ENCODE measurements around the gene CDX2.

CDX2 gene

DNA sequence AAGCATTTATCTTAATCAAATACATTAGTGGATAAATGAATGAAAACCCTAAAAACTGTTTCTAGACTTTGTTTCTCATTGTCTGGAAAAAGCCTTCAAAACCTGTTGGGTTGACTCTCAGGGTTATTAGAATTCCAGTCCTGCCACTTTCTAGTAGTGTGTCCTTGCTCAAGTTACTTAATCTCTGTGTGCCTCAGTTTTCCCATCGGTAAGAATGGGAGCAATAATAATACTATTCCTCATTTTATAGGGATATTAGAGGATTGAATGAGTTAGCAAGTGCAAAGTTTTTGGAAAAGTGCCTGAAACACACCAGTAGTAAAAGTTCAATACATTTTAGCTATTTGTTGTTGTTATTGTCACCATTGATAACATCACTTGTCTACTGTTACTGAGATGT lies 16.5 kb upstream of the CDX2 start:
- no peak overlapping the region for H3K27ac Mint-ChIP-seq
- peaks cover 43% of the 10 kb centered on the region for H3K27me3 Mint-ChIP-seq
- no peaks in the 10 kb centered on the region for H3K36me3 Mint-ChIP-seq (ENCODE audit: low read depth)
- no peaks in the 10 kb centered on the region for H3K4me1 Mint-ChIP-seq (ENCODE audit: low read depth)
- H3K9me3 Mint-ChIP-seq, result no peaks in the 10 kb centered on the region
- no peak overlapping the region for H3K4me3 Mint-ChIP-seq

- no peak overlapping the region for H3K27ac Mint-ChIP-seq
- H3K9me3 Mint-ChIP-seq, result no peaks in the 10 kb centered on the region
- H3K27me3 Mint-ChIP-seq, result peaks cover 63% of the 10 kb centered on the region
- H3K36me3 Mint-ChIP-seq (ENCODE audit: low read depth), result no peaks in the 10 kb centered on the region
- H3K4me3 Mint-ChIP-seq, result no peak overlapping the region
- peaks cover 14% of the 10 kb centered on the region for H3K4me1 Mint-ChIP-seq (ENCODE audit: low read depth)
These were observed 13.2 kb upstream of the CDX2 start for GRCh38 chr13:27982361-27982760.

GRCh38 chr13:27981006-27981708 lies 12.0 kb upstream of the CDX2 start:
- no peak overlapping the region for H3K4me3 Mint-ChIP-seq
- H3K27me3 Mint-ChIP-seq, result peaks cover 70% of the 10 kb centered on the region
- no peaks in the 10 kb centered on the region for H3K36me3 Mint-ChIP-seq (ENCODE audit: low read depth)
- H3K9me3 Mint-ChIP-seq, result no peaks in the 10 kb centered on the region
- peaks cover 15% of the 10 kb centered on the region for H3K4me1 Mint-ChIP-seq (ENCODE audit: low read depth)
- H3K27ac Mint-ChIP-seq, result no peak overlapping the region

DNA sequence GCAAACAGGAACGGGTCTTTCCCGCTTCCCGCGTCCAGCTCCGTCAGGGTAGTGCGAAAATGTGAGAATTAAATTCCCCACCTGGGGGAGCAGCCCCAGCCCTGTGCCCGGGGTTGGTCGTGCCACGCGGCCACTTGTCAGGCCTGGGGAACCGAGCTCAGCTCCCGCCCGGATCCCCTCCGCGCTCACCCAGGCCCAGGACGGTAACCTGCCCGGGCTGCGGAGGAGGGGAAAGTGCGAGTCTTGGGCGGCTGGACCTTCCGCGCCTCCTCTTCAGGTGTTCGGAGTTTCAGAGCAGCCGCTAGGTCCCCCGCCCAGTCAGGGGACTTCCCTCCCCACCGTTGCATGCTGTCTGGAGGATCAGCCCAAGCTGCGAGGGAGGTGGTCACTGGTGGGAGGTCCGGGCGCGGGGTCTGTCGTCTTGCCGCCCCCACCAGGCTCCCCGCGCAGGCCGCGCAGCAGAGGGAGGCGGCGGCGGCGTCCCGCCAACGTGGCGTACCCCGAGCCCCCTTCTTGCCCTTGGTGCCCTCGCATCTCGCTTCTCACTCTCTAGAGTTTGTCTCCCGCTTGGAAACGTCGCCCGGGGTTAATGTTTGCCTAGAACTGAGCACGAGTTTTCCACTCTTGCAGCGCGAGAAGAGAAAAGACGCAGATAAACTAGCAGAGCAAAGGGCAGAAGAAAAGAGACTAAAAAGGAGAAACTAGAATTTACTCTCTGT lies 11.3 kb upstream of the CDX2 start:
- H3K9me3 Mint-ChIP-seq, result no peaks in the 10 kb centered on the region
- H3K27ac Mint-ChIP-seq, result no peak overlapping the region
- peaks cover 77% of the 10 kb centered on the region for H3K27me3 Mint-ChIP-seq
- H3K36me3 Mint-ChIP-seq (ENCODE audit: low read depth), result no peaks in the 10 kb centered on the region
- peaks cover 19% of the 10 kb centered on the region for H3K4me1 Mint-ChIP-seq (ENCODE audit: low read depth)
- peak overlapping the region; percentile 5 for H3K4me3 Mint-ChIP-seq

DNA sequence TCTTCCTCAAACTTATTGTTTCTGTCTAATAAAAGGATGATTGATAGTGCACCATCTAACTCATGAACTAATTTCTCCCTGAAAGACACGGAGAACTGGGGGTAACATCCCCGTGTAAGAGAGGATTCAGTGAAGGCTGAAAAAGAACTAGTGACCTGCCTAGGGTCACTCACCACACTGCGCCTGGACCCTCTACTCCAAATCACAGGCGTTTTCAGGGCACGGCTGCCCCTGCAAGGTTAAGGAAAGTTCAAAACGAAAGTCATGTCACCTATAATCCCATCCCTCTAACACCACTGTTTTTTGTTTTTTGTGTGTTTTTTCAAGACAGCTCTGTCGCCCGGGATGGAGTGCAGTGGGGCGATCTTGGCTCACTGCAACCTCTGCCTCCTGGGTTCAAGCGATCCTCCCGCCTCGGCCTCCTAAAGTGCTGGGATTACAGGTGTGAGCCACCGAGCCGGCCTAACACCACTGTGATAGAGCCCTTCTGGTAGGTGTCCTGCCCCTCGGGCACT lies 10.7 kb upstream of the CDX2 start:
- Mint-ChIP-seq H3K27me3 (peaks cover 83% of the 10 kb centered on the region), H3K4me3 (peak overlapping the region; percentile 5), H3K4me1 (ENCODE audit: low read depth) (peaks cover 23% of the 10 kb centered on the region), H3K9me3 (no peaks in the 10 kb centered on the region), H3K27ac (no peak overlapping the region), H3K36me3 (ENCODE audit: low read depth) (no peaks in the 10 kb centered on the region)

DNA sequence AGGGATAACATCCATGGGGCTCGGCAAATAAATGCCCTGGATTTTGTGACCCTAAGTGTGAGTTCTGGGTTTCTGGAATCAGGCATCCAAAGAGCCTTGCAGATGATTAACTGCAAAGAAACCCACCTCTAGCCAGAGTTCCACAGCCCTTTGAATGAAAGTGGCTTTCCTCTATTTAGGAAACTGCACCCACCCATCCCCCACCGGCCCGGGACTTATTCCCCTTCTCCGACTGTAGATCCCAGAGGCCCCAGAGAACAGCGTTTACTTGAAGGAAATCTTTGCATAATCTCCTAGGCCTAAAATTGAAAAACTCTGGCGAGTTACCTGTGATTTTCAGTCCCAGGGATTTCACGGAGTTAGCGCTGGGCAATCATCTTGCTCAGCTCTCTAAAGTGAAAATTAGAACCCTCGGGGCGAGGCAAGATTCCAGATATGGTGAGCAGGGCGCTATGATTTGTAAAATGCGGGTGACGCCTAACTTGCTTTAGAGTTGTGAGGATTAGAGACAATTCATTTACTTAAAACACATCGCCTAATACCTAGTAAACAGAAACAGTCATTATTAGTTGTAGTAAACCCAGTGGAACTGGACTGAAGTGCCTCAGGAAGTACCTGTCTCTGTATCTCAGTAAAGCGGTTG lies 10.0 kb upstream of the CDX2 start:
- Mint-ChIP-seq H3K4me3 (no peak overlapping the region), H3K36me3 (ENCODE audit: low read depth) (no peaks in the 10 kb centered on the region), H3K27me3 (peaks cover 87% of the 10 kb centered on the region), H3K9me3 (no peaks in the 10 kb centered on the region), H3K27ac (no peak overlapping the region), H3K4me1 (ENCODE audit: low read depth) (peaks cover 23% of the 10 kb centered on the region)

GRCh38 chr13:27978301-27978968 lies 9.3 kb upstream of the CDX2 start:
- H3K4me3 Mint-ChIP-seq, result no peak overlapping the region
- H3K27ac Mint-ChIP-seq, result no peak overlapping the region
- peaks cover 23% of the 10 kb centered on the region for H3K4me1 Mint-ChIP-seq (ENCODE audit: low read depth)
- no peaks in the 10 kb centered on the region for H3K36me3 Mint-ChIP-seq (ENCODE audit: low read depth)
- peaks cover 89% of the 10 kb centered on the region for H3K27me3 Mint-ChIP-seq
- no peaks in the 10 kb centered on the region for H3K9me3 Mint-ChIP-seq

DNA sequence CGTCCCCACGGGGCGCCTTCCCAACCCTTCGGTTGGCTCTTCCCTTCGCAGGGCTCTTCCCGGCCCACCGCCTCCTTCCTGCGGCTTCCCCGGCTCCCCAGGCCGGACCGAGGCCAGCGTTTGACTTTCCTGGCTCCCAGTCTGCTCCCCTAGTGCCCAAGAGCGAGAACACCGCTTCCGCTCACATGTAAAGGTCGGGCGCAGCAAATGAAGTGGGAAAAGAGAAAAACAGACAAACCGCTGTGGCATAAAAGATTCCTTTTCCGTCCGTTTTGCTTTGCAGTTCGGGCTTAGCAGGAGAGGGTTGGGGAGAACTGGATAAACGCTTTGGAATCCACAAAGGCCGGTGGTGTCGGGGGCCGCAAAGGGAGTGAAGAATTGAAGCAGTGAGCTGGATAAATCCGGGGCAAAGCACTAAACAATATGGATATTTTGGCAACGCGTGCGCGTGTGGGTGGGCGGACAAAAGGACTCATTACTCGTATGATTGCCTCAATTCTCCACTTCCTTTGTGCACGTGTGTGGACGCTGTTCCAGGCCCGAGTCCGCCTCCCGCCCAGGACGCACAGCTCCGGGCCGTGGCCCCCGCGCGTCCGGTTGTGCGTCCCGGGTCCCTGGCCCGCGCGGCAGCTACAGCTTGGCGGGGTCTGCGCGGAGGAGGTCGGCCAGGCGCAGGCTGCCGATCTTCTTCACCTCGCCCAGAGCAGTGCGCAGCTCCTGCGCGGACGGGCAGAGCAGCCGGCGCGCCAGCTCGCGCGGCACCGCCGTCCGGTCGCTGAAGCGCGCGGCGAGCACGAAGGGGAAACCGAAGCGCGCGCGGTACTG lies 8.6 kb upstream of the CDX2 start:
- Mint-ChIP-seq H3K36me3 (ENCODE audit: low read depth) (no peaks in the 10 kb centered on the region), H3K27ac (peak overlapping the region; percentile 75), H3K4me3 (peak overlapping the region; percentile 48), H3K4me1 (ENCODE audit: low read depth) (peaks cover 23% of the 10 kb centered on the region), H3K9me3 (no peaks in the 10 kb centered on the region), H3K27me3 (peaks cover 90% of the 10 kb centered on the region)

GRCh38 chr13:27976362-27977091 lies 7.4 kb upstream of the CDX2 start:
- H3K4me3 Mint-ChIP-seq, result no peak overlapping the region
- H3K36me3 Mint-ChIP-seq (ENCODE audit: low read depth), result no peaks in the 10 kb centered on the region
- H3K27ac Mint-ChIP-seq, result no peak overlapping the region
- H3K4me1 Mint-ChIP-seq (ENCODE audit: low read depth), result peaks cover 23% of the 10 kb centered on the region
- peaks cover 80% of the 10 kb centered on the region for H3K27me3 Mint-ChIP-seq
- H3K9me3 Mint-ChIP-seq, result no peaks in the 10 kb centered on the region

GRCh38 chr13:27975564-27976361 lies 6.6 kb upstream of the CDX2 start:
- Mint-ChIP-seq H3K9me3 (no peaks in the 10 kb centered on the region), H3K27me3 (peaks cover 80% of the 10 kb centered on the region), H3K27ac (no peak overlapping the region), H3K4me3 (no peak overlapping the region), H3K4me1 (ENCODE audit: low read depth) (peaks cover 23% of the 10 kb centered on the region), H3K36me3 (ENCODE audit: low read depth) (no peaks in the 10 kb centered on the region)

- Mint-ChIP-seq H3K36me3 (ENCODE audit: low read depth) (no peaks in the 10 kb centered on the region), H3K27ac (no peak overlapping the region), H3K9me3 (no peaks in the 10 kb centered on the region), H3K4me3 (no peak overlapping the region), H3K4me1 (ENCODE audit: low read depth) (peaks cover 24% of the 10 kb centered on the region), H3K27me3 (peaks cover 82% of the 10 kb centered on the region)
These were observed 5.0 kb upstream of the CDX2 start for GRCh38 chr13:27973961-27974662.

GRCh38 chr13:27973291-27973690 lies 4.2 kb upstream of the CDX2 start:
- Mint-ChIP-seq H3K4me3 (no peak overlapping the region), H3K36me3 (ENCODE audit: low read depth) (no peaks in the 10 kb centered on the region), H3K27me3 (peaks cover 77% of the 10 kb centered on the region), H3K4me1 (ENCODE audit: low read depth) (peaks cover 26% of the 10 kb centered on the region), H3K9me3 (no peaks in the 10 kb centered on the region), H3K27ac (no peak overlapping the region)

DNA sequence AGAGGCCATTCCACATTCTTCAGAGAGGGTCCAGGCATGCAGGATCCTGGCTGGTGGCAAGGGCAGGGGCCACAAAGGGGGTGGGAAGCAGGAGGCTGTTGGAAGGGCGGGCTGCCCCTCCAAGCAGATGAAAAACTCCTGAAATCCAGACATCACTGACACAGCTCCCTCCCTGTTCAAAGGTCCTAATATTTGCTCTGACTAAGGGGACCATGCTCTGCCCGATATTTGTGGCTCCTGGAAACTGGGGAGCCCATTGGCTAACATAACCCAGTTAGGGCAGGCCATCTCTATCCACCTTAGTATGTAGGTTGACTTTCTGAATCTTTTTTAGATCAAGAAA lies 3.3 kb upstream of the CDX2 start:
- no peaks in the 10 kb centered on the region for H3K9me3 Mint-ChIP-seq
- peaks cover 30% of the 10 kb centered on the region for H3K4me1 Mint-ChIP-seq (ENCODE audit: low read depth)
- H3K27ac Mint-ChIP-seq, result no peak overlapping the region
- peaks cover 80% of the 10 kb centered on the region for H3K27me3 Mint-ChIP-seq
- H3K36me3 Mint-ChIP-seq (ENCODE audit: low read depth), result no peaks in the 10 kb centered on the region
- H3K4me3 Mint-ChIP-seq, result no peak overlapping the region
